ENCODE data around the gene LTBP4. TPM values are rescaled to one million over a fixed set of nuclear protein-coding genes. Genes with fewer than 3 reads are reported as not detected.

The LTBP4 gene
- total RNA-seq: 10 to 100 TPM; 81.3 to 92.4 TPM

GRCh38 chr19:40601134-40601974 lies at the start of gene LTBP4:
Gene LTBP4 (plus strand): TSS chr19:40601369. CDS start chr19:40601388, 19 bp downstream.

DNA sequence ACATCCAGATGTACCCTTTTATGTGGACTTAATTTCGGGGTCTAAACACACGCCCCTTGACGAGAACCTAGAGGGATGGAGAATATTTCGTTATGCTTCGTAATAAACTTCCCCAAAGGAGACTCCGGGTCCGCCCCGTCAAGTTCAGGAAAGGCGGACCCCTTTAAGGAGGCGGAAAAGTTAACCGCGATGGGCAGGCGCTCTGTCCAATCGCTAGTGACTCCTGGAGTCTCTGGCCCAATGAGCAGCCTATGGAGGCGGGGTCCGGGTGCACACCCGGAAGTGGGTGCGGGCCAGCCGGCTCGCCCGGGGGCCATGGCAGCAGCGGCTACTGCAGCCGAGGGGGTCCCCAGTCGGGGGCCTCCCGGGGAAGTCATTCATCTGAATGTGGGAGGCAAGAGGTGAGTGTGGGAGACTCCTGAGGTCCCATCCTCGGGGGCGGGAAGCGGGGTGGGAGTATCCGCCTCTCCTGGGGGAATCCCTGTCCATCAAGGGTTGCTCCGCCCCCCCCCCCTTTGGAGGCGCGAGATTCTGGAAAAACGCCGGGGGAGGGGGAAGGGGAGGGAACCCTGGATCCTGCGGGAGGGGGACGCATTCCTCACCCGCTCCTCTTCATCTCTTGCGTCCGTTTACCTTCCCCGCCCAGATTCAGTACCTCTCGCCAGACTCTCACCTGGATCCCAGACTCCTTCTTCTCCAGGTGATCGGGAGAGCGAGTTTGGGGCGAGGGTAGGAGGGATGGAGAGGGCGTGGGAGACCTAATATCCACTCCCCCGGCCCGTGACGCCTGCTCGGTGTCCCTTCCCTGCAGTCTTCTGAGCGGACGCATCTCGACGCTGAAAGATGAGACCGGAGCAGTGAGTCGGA lies 24.4 kb upstream of the LTBP4 start, which contains the start of gene SHKBP1:
TSS of gene SHKBP1 (plus strand) at position 289 of the 867 bp plus-strand sequence. CDS start at position 316, 27 bp downstream.

Other genes starting within 250 kb of the LTBP4 start
- not detected for gene HIPK4, start 211.2 kb upstream of the LTBP4 start, total RNA-seq
- gene PRX, start 188.0 kb upstream of the LTBP4 start, total RNA-seq: 1 to 10 TPM; 1.3 to 1.4 TPM
- gene SERTAD1, start 175.4 kb upstream of the LTBP4 start, total RNA-seq: 1 to 10 TPM; 8.7 to 9.0 TPM
- 10 to 100 TPM; 12.0 to 13.9 TPM for gene SERTAD3, start 157.0 kb upstream of the LTBP4 start, total RNA-seq
- 10 to 100 TPM; 14.6 to 17.7 TPM for gene BLVRB, start 135.6 kb upstream of the LTBP4 start, total RNA-seq
- gene SPTBN4, start 134.4 kb upstream of the LTBP4 start, total RNA-seq: under 1 TPM; 0.10 to 0.40 TPM
- gene SHKBP1, start 24.5 kb upstream of the LTBP4 start, total RNA-seq: 100 to 1,000 TPM; 110 to 119 TPM
- 1 to 10 TPM; 5.3 to 6.7 TPM for gene NUMBL, start 89.3 kb downstream of the LTBP4 start, total RNA-seq
- gene COQ8B, start 115.5 kb downstream of the LTBP4 start, total RNA-seq: 10 to 100 TPM; 28.1 to 30.5 TPM
- 1 to 10 TPM; 5.6 TPM for gene ITPKC, start 115.7 kb downstream of the LTBP4 start, total RNA-seq
- gene ACTMAP, start 149.1 kb downstream of the LTBP4 start, total RNA-seq: 10 to 100 TPM; 15.5 to 18.2 TPM
- 100 to 1,000 TPM; 122 to 141 TPM for gene SNRPA, start 149.8 kb downstream of the LTBP4 start, total RNA-seq
- not detected for gene MIA, start 174.2 kb downstream of the LTBP4 start, total RNA-seq
- 10 to 100 TPM; 63.0 to 65.0 TPM for gene RAB4B, start 176.9 kb downstream of the LTBP4 start, total RNA-seq
- 100 to 1,000 TPM; 152 to 158 TPM for gene EGLN2, start 197.8 kb downstream of the LTBP4 start, total RNA-seq
- gene CYP2A6, start 249.1 kb downstream of the LTBP4 start, total RNA-seq: not detected

Data from activated naive CD4-positive, alpha-beta T cell treated with anti-CD3 and anti-CD28 coated beads, Interleukin-2, amount 10 ng/mL, durations not matched to agents 5 hours and 36 hours (primary cell).